Measurements from ENCODE around the gene DCTN3.
"Not testable (repeated sequence)": the region's sequence is repeated elsewhere in the genome, so short reads cannot be mapped to it uniquely, and the experiment has no call there.

The DCTN3 gene

DNA sequence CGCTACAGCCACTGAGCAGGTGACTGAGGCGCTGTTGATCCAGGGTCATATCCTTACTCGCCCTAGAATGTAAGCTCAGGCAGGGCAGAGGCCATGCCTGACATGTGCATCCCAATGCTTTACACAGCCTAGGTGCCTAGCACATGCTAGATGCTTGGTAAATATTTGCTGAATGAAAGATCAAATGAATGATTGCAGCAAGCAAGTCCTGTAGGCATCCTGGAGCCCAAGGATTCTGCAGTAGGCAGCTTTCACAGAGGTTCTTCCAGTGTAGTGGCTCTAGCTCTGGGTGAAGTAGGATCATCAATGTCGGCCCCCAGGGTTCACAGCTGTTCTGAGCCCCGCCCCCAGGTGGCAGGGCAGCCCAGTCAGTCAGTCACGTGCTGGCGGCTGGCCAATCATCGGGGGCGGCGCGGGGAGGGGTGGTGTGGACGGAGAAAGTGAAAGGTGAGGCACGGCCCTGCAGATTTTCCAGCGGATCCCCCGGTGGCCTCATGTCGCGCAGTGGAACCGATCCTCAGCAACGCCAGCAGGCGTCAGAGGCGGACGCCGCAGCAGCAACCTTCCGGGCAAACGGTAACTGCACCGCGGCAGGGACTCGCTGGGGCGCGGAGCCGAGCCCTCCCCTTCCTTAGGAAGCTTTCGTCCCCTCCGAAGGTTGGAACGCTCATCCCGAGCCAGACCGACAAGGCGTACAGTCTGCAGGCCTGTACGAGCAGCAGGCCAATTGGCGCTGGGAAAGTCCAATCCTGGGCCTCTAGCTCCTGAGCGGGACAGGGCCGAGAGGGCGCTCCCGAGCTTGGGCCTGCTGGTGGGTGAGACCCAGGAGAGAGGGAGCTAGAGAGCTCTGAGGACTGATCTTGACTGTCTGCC is 26.2 kb upstream of the DCTN3 start, which contains the start of gene GALT:
TSS of gene GALT (plus strand) at position 465 of the 873 bp plus-strand sequence. CDS start at position 495, 30 bp downstream.
- peak within 1 kb of the TSS; percentile 66 for H3K4me3 ChIP-seq (replicated peaks; ENCODE audit: low read depth, low read length)
- DNase-seq (ENCODE audit: extremely low read depth, low read depth) = no peak
- TF ChIP-seq, protein P1, sequence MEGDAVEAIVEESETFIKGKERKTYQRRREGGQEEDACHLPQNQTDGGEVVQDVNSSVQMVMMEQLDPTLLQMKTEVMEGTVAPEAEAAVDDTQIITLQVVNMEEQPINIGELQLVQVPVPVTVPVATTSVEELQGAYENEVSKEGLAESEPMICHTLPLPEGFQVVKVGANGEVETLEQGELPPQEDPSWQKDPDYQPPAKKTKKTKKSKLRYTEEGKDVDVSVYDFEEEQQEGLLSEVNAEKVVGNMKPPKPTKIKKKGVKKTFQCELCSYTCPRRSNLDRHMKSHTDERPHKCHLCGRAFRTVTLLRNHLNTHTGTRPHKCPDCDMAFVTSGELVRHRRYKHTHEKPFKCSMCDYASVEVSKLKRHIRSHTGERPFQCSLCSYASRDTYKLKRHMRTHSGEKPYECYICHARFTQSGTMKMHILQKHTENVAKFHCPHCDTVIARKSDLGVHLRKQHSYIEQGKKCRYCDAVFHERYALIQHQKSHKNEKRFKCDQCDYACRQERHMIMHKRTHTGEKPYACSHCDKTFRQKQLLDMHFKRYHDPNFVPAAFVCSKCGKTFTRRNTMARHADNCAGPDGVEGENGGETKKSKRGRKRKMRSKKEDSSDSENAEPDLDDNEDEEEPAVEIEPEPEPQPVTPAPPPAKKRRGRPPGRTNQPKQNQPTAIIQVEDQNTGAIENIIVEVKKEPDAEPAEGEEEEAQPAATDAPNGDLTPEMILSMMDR (IDR thresholded peaks at IDR 0.05; ENCODE audit: low read depth, low read length, missing control alignments) = peak; percentile 45

DNA sequence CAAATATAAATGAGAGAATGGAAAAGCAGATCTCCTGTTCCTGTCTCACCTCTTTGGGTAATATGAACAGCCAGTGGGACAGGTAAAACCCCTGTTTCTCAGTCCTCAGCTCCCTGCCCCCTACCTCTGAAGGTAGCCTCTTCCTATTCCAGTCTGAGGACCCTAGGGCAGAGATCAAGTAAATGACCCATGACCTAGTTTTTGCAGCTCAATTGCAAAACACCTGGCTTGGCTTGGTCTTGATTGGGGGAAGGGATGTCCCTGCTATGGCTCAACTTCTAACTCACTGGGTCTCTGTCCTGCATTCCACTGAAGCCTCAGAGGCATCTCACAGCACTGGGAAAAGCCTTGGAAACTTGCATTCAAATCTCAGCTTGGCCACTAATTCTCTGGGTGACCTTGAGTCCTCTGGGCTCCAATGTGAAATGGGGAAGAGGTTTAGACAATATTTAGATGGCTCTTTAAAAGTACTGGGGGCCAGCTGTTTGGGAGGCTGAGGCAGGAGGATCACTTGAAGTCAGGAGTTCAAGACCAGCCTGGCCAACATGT is 24.5 kb upstream of the DCTN3 start:
- no peak overlapping the region for H3K4me3 ChIP-seq (replicated peaks; ENCODE audit: low read depth, low read length)
- DNase-seq (ENCODE audit: extremely low read depth, low read depth) = no peak
- TF ChIP-seq, protein P1 (IDR thresholded peaks at IDR 0.05; ENCODE audit: low read depth, low read length, missing control alignments) = no peak

DNA sequence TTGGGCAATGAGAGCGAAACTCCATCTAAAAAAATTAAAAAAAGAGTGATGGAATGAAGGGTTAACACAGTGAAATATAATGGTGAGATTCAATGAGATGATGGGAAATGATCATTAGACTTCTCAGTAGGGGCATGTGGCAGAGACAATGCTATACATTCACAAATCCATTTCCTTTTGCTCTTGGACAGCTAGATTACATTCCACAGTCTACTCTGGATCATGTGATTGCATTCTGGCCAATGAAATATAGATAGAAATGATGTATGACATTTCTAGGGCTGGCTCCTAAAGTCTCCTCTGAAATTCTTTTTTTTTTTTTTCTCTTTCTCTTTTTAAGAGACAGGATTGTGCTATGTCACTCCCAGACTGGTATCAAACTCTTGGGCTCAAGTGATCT is 22.4 kb upstream of the DCTN3 start:
- TF ChIP-seq, protein P1 (IDR thresholded peaks at IDR 0.05; ENCODE audit: low read depth, low read length, missing control alignments) = no peak
- DNase-seq (ENCODE audit: extremely low read depth, low read depth) = no peak
- H3K4me3 ChIP-seq (replicated peaks; ENCODE audit: low read depth, low read length) = no peak overlapping the region

DNA sequence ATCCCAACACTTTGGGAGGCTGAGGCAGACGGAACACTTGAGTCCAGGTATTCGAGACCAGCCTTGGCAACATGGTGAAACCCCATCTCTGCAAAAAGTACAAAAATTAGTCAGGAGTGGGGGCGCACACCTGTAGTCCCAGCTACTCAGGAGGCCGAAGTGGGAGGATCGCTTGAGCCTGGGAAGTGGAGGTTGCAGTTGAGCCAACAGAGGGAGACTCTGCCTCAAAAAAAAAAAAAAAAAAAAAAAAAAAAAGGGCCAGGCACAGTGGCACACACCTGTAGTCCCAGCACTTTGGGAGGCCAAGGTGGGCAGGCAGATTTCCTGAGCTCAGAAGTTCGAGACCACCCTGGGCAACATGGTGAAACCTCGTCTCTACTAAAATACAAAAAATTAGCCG is 19.0 kb upstream of the DCTN3 start:
- not testable (repeated sequence) for DNase-seq (ENCODE audit: extremely low read depth, low read depth); H3K4me3 ChIP-seq (replicated peaks; ENCODE audit: low read depth, low read length)

DNA sequence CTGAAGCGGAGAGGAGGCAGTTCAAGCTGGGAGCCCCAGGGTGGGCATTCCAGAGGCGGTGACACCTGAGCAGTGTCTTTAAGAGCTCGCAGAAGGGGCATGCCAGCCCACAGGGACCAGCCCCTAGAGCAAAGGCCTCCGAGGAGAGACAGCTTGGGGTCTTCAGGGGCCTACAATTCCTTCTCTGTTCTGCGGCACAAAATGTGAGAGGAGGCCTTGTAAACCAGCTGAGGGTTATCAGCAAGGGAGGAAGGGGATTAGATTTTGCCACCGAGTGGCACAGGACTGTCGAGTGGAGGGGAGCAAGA is 17.8 kb upstream of the DCTN3 start:
- TF ChIP-seq, protein P1 (IDR thresholded peaks at IDR 0.05; ENCODE audit: low read depth, low read length, missing control alignments) = no peak
- H3K4me3 ChIP-seq (replicated peaks; ENCODE audit: low read depth, low read length) = peak overlapping the region; percentile 93

DNA sequence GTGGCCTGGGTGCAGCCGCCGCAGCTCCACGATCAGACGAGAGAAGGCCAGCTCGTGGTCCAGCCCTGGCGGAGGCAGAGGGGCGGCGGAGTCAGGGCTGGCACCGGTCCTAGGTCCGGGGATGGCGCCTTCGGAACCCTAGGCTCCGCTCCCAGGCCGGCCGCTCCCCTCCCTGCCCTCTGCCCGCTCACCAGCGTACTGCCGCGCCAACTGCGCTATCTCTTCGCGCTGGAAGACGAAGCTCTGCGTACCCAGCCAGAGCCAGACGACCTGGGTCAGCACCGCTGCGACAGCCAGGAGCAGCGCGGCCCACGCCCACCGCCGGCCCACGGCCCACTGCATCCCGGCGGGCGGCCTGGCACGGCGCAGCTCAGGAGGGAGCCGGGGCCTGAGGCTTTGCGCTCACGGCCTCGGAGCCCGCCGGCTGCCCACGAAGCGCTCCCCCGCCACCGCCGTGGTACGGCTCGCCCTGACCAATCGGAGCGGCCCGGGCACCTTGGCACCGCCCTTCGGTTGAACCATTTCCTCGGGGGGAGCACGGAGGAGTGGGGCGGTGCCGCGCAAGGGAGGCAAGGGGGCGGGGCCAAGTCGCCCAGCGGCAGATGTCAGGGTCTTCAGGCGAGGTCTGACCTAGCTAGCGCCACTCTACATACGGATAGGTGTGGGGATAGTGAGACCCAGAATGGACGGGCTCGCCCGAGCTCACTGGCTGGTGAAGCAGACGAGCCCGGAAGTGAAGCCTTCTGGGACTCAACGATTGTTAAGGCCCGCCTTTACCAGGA is 17.3 kb upstream of the DCTN3 start, which contains the start of gene SIGMAR1:
TSS of gene SIGMAR1 (minus strand) at position 432 of the 782 bp plus-strand sequence. CDS start at position 342, 90 bp downstream.
- peak within 1 kb of the TSS; percentile 93 for H3K4me3 ChIP-seq (replicated peaks; ENCODE audit: low read depth, low read length)
- peak; percentile 69 for DNase-seq (ENCODE audit: extremely low read depth, low read depth)
- TF ChIP-seq, protein P1 (IDR thresholded peaks at IDR 0.05; ENCODE audit: low read depth, low read length, missing control alignments) = no peak

More for the DNA sequence above, 17.8 kb upstream of the DCTN3 start:
- no peak for DNase-seq (ENCODE audit: extremely low read depth, low read depth)
